Endodermal cell (in vitro differentiated cells): Measurements from ENCODE around the gene OPRL1. TPM values are rescaled to one million over a fixed set of nuclear protein-coding genes. Genes with fewer than 3 reads are reported as not detected.

Experiments used
- DNase-seq: peaks from one replicate; pipeline ENCODE4 v3.0.0-alpha.2; 2017
- H3K27ac ChIP-seq: 2 replicates; pipeline ENCODE4 v1.5.1; 2013; ENCODE audit warnings: mild to moderate bottlenecking, low read depth, low read length, moderate library complexity
- H3K27me3 ChIP-seq: 2 replicates; pipeline ENCODE4 v1.6.1; 2013; ENCODE audit warnings: mild to moderate bottlenecking, low read length, moderate library complexity; ENCODE audit not compliant: insufficient read depth, control insufficient read depth, poor library complexity, severe bottlenecking
- H3K36me3 ChIP-seq: 2 replicates; pipeline ENCODE4 v1.7.0; 2013; ENCODE audit warnings: mild to moderate bottlenecking, low read length, moderate library complexity; ENCODE audit not compliant: control insufficient read depth, insufficient read depth
- H3K4me1 ChIP-seq: one replicate; pipeline ENCODE4 v1.7.0; 2013; ENCODE audit warnings: low read length; ENCODE audit not compliant: control insufficient read depth, insufficient read depth
- H3K4me3 ChIP-seq: 2 replicates; pipeline ENCODE4 v1.5.1; 2013; ENCODE audit warnings: mild to moderate bottlenecking, low read length, moderate library complexity
- H3K9ac ChIP-seq: 2 replicates; pipeline ENCODE4 v1.6.1; 2013; ENCODE audit warnings: mild to moderate bottlenecking, low read length, moderate library complexity; ENCODE audit not compliant: poor library complexity, severe bottlenecking; ENCODE audit errors: extremely low read depth
- H3K9me3 ChIP-seq: 2 replicates; pipeline ENCODE4 v1.6.1; 2013; ENCODE audit warnings: mild to moderate bottlenecking, low read length, moderate library complexity; ENCODE audit not compliant: control insufficient read depth
- H3K27ac Mint-ChIP-seq: 2 replicates; pipeline ENCODE4 v1.8.0; 2020; ENCODE audit warnings: mixed read lengths
- H3K27me3 Mint-ChIP-seq: 2 replicates; pipeline ENCODE4 v1.8.0; 2021; ENCODE audit warnings: mild to moderate bottlenecking, mixed read lengths; ENCODE audit not compliant: insufficient read depth
- H3K36me3 Mint-ChIP-seq: 2 replicates; pipeline ENCODE4 v1.8.0; 2020; ENCODE audit warnings: low read depth, mixed read lengths
- H3K4me1 Mint-ChIP-seq: 2 replicates; pipeline ENCODE4 v1.8.0; 2020; ENCODE audit warnings: mixed read lengths
- H3K4me3 Mint-ChIP-seq: 2 replicates; pipeline ENCODE4 v1.8.0; 2020; ENCODE audit warnings: mild to moderate bottlenecking, moderate library complexity, mixed read lengths
- H3K9me3 Mint-ChIP-seq: 2 replicates; pipeline ENCODE4 v1.8.0; 2020; ENCODE audit warnings: mild to moderate bottlenecking, mixed read lengths
- CTCF ChIP-seq: fragments of 200-600 bp; sonication (generic); conservative IDR thresholded peaks from 2 replicates; pipeline ENCODE4 v1.5.0; 2021; ENCODE audit warnings: antibody characterized with exemption, mild to moderate bottlenecking
- whole genome bisulfite sequencing, 2 experiments: methylation state at CpG; one replicate each; pipeline versions ENCODE4 v1.1.5 to v1.1.7; 2013; ENCODE audit warnings: missing lambda C conversion rate in 2 of 2, mixed read lengths in 1 of 2; ENCODE audit not compliant: insufficient coverage in 1 of 2, insufficient read length in 1 of 2; 5-methylcytosine and 5-hydroxymethylcytosine counted together
- total RNA-seq, 2 donors: library from RNA; stranded (reverse); fragmentation: NEBNext Ultra II Directional in 1 of 2; extraction: Animal tissue kit (Norgen Biotek cat#: 25700) in 1 of 2; gene quantifications; 2 replicates in 1 of 2; 3 replicates in 1 of 2; pipeline ENCODE4 v1.2.1, GENCODE V29; 2021

Gene OPRL1
- total RNA-seq, 2 donors from 2014 or later = 4.1 to 5.5 TPM

- Histone ChIP-seq H3K4me1 (no peaks in the 10 kb centered on the region), H3K27me3 (no peaks in the 10 kb centered on the region), H3K36me3 (no peaks in the 10 kb centered on the region), H3K4me3 (no peak overlapping the region), H3K27ac (no peak overlapping the region), H3K9ac (no peak overlapping the region), H3K9me3 (no peaks in the 10 kb centered on the region)
- WGBS, 2 experiments = 44 to 57% methylated on average over 4 to 5 of the region's 5 CpGs
- Mint-ChIP-seq H3K36me3 (no peaks in the 10 kb centered on the region), H3K4me1 (peaks cover 14% of the 10 kb centered on the region), H3K27ac (no peak overlapping the region), H3K27me3 (peaks cover 3% of the 10 kb centered on the region), H3K9me3 (no peaks in the 10 kb centered on the region), H3K4me3 (no peak overlapping the region)
- no peak for TF ChIP-seq CTCF
- peak; percentile 80 for DNase-seq
Observed at GRCh38 chr20:64065974-64066343, 13.9 kb upstream of the OPRL1 start.

- no peak for TF ChIP-seq CTCF
- no peak for DNase-seq
Observed at GRCh38 chr20:64067005-64067632, 12.8 kb upstream of the OPRL1 start.

GRCh38 chr20:64067733-64068307 is 12.1 kb upstream of the OPRL1 start:
- no peaks in the 10 kb centered on the region for H3K4me1 ChIP-seq

More at GRCh38 chr20:64067005-64067632, 12.8 kb upstream of the OPRL1 start:
- Mint-ChIP-seq H3K36me3 (no peaks in the 10 kb centered on the region), H3K4me3 (no peak overlapping the region), H3K4me1 (peaks cover 14% of the 10 kb centered on the region), H3K27ac (no peak overlapping the region), H3K9me3 (no peaks in the 10 kb centered on the region), H3K27me3 (peaks cover 3% of the 10 kb centered on the region)
- H3K9me3 ChIP-seq = no peaks in the 10 kb centered on the region
- H3K27ac ChIP-seq = no peak overlapping the region
- H3K4me1 ChIP-seq = no peaks in the 10 kb centered on the region
- no peak overlapping the region for H3K4me3 ChIP-seq
- no peak overlapping the region for H3K9ac ChIP-seq
- H3K36me3 ChIP-seq = no peaks in the 10 kb centered on the region
- no peaks in the 10 kb centered on the region for H3K27me3 ChIP-seq
- 85 to 88% methylated on average over 4 to 6 of the region's 6 CpGs for WGBS, 2 experiments

More at GRCh38 chr20:64067733-64068307, 12.1 kb upstream of the OPRL1 start:
- Mint-ChIP-seq H3K36me3 (no peaks in the 10 kb centered on the region), H3K27me3 (peaks cover 3% of the 10 kb centered on the region), H3K9me3 (no peaks in the 10 kb centered on the region), H3K4me3 (no peak overlapping the region), H3K4me1 (peaks cover 14% of the 10 kb centered on the region), H3K27ac (no peak overlapping the region)
- Histone ChIP-seq H3K9ac (no peak overlapping the region), H3K4me3 (no peak overlapping the region), H3K27ac (no peak overlapping the region), H3K36me3 (no peaks in the 10 kb centered on the region), H3K27me3 (no peaks in the 10 kb centered on the region), H3K9me3 (no peaks in the 10 kb centered on the region)
- no peak for DNase-seq
- no peak for TF ChIP-seq CTCF
- WGBS, 2 experiments = 90 to 94% methylated on average over 8 to 12 of the region's 12 CpGs
